ENCODE measurements around the gene RASGRP1. TPM values are rescaled to one million over a fixed set of nuclear protein-coding genes. Genes with fewer than 3 reads are reported as not detected.

RASGRP1 gene
- total and polyA plus RNA-seq, 12 donors: 0.13 to 2.8 (median 0.49) TPM

- intact Hi-C loops (cut with DNase I): no loop called here
- no peaks in the 10 kb centered on the region for H3K36me3 ChIP-seq (replicated peaks in 1 of 2)
- no peak for DNase-seq
- no peak overlapping the region for H3K4me3 ChIP-seq
- H3K27ac ChIP-seq: no peak overlapping the region
- TF ChIP-seq, protein P1, sequence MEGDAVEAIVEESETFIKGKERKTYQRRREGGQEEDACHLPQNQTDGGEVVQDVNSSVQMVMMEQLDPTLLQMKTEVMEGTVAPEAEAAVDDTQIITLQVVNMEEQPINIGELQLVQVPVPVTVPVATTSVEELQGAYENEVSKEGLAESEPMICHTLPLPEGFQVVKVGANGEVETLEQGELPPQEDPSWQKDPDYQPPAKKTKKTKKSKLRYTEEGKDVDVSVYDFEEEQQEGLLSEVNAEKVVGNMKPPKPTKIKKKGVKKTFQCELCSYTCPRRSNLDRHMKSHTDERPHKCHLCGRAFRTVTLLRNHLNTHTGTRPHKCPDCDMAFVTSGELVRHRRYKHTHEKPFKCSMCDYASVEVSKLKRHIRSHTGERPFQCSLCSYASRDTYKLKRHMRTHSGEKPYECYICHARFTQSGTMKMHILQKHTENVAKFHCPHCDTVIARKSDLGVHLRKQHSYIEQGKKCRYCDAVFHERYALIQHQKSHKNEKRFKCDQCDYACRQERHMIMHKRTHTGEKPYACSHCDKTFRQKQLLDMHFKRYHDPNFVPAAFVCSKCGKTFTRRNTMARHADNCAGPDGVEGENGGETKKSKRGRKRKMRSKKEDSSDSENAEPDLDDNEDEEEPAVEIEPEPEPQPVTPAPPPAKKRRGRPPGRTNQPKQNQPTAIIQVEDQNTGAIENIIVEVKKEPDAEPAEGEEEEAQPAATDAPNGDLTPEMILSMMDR (IDR thresholded peaks at IDR 0.05): no peak
- no peak for TF ChIP-seq POLR2A (IDR thresholded peaks at IDR 0.05)
- no peaks in the 10 kb centered on the region for H3K9me3 ChIP-seq (replicated peaks in 1 of 3)
- 48 to 83% (median 69%) methylated on average over 1 of the region's 1 CpG for WGBS, 4 donors
- peaks cover 16% of the 10 kb centered on the region for H3K27me3 ChIP-seq
- no peaks in the 10 kb centered on the region for H3K4me1 ChIP-seq (replicated peaks in 1 of 2)
Observed at GRCh38 chr15:38576261-38576660, 11.6 kb upstream of the RASGRP1 start.

DNA sequence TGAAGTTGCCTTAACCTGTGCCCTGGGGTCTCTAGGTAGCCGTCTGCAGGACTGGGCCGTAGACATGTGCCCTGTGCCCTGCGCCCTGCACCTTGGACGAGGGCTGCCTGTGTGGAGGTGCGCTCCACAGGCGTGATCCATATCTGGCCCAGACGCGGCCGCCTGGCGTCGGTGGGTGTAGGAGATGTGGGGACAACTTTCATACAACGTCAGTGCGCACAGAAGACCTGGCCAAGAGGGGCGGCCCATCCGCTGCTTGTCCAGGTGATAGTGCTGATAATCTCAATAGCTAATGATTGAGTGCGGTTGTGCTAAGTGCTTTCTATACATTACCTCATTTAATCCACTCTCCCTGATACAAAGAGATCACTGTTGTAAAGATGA lies 665 bp upstream of the RASGRP1 start:
- Histone ChIP-seq H3K9me3 (replicated peaks in 1 of 3) (no peaks in the 10 kb centered on the region), H3K4me3 (no peak overlapping the region), H3K36me3 (replicated peaks in 1 of 2) (no peaks in the 10 kb centered on the region), H3K27ac (no peak overlapping the region), H3K27me3 (peaks cover 10% of the 10 kb centered on the region), H3K4me1 (replicated peaks in 1 of 2) (peaks cover 0 to 12% of the 10 kb centered on the region in 2 donors)
- no peak for DNase-seq
- intact Hi-C loops (cut with DNase I): loop anchor here in 1 of 2 donors (10.0 kb wide), 1 partner anchor 110 kb away; no protein-coding TSS in a partner anchor
- TF ChIP-seq POLR2A (IDR thresholded peaks at IDR 0.05): no peak
- TF ChIP-seq, protein P1 (IDR thresholded peaks at IDR 0.05): no peak
- WGBS, 4 donors: 61 to 73% (median 68%) methylated on average over 7 to 16 of the region's 16 CpGs

GRCh38 chr15:38563723-38564519 lies 693 bp downstream of the RASGRP1 start:
- peak; percentile 59 to 75 (median 66) for DNase-seq
- intact Hi-C loops (cut with DNase I): loop anchor here (5.0 to 10.0 kb wide), 2 partner anchors 111 to 118 kb away; no protein-coding TSS in a partner anchor
- Histone ChIP-seq H3K36me3 (replicated peaks in 1 of 2) (no peaks in the 10 kb centered on the region), H3K4me3 (peak overlapping the region in 3 of 4 donors; percentile 4 to 70 (median 57)), H3K9me3 (replicated peaks in 1 of 3) (no peaks in the 10 kb centered on the region), H3K4me1 (replicated peaks in 1 of 2) (peaks cover 0 to 12% of the 10 kb centered on the region in 2 donors), H3K27me3 (peaks cover 10% of the 10 kb centered on the region), H3K27ac (no peak overlapping the region)
- WGBS, 4 donors: 11 to 57% (median 13%) methylated on average over 11 to 59 of the region's 59 CpGs
- TF ChIP-seq, protein P1 (IDR thresholded peaks at IDR 0.05): peak; percentile 60 to 84 (median 76)
- no peak for TF ChIP-seq POLR2A (IDR thresholded peaks at IDR 0.05)

DNA sequence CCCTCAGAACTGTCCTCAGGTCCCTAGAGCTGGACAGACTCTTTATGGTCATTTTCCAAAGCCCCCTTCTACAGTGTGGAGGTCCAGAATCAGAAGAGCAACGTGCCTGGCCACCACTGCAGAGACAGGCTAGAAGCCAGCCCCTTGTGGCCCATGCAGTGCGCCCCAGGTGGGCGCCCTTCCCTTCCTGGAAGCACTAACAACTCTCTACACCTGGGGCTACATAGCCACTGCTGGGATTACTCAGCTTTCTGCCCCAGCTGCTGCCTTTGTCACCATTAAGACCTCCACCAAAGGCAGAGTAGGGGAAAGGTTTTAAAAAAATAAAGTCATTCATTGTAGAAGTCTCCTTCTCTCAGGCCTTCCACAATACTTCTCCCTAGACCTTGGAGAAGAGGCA lies 2.3 kb downstream of the RASGRP1 start:
- Histone ChIP-seq H3K36me3 (replicated peaks in 1 of 2) (no peaks in the 10 kb centered on the region), H3K9me3 (replicated peaks in 1 of 3) (no peaks in the 10 kb centered on the region), H3K4me3 (no peak overlapping the region), H3K27ac (no peak overlapping the region), H3K4me1 (replicated peaks in 1 of 2) (peaks cover 0 to 12% of the 10 kb centered on the region in 2 donors), H3K27me3 (peaks cover 10% of the 10 kb centered on the region)
- 82 to 96% (median 86%) methylated on average over 3 of the region's 3 CpGs; no CpG with 5 or more reads in 1 of the 4 donors for WGBS, 4 donors
- no peak for TF ChIP-seq POLR2A (IDR thresholded peaks at IDR 0.05)
- TF ChIP-seq, protein P1 (IDR thresholded peaks at IDR 0.05): no peak
- no peak for DNase-seq
- intact Hi-C loops (cut with DNase I): loop anchor here (5.0 to 10.0 kb wide), 2 partner anchors 113 to 120 kb away; no protein-coding TSS in a partner anchor
